Neural progenitor cell (in vitro differentiated cells): Measurements from ENCODE around the gene TOR1A.

Source experiments
- EZH2 ChIP-seq: fragments of 200-600 bp; sonication (generic); IDR thresholded peaks from 2 replicates; pipeline ENCODE4 v1.6.1; 2017; ENCODE audit warnings: antibody characterized with exemption, mild to moderate bottlenecking, moderate library complexity
- EZH2phosphoT487 ChIP-seq: fragments of 200-600 bp; sonication (generic); IDR thresholded peaks from 2 replicates; pipeline ENCODE4 v1.6.1; 2017; ENCODE audit warnings: antibody characterized with exemption
- TF ChIP-seq, protein P1 (sequence below): fragments of 200-600 bp; sonication (generic); IDR thresholded peaks from 2 replicates; pipeline ENCODE4 v1.5.1; 2017; ENCODE audit warnings: antibody characterized with exemption, mild to moderate bottlenecking

DNA sequence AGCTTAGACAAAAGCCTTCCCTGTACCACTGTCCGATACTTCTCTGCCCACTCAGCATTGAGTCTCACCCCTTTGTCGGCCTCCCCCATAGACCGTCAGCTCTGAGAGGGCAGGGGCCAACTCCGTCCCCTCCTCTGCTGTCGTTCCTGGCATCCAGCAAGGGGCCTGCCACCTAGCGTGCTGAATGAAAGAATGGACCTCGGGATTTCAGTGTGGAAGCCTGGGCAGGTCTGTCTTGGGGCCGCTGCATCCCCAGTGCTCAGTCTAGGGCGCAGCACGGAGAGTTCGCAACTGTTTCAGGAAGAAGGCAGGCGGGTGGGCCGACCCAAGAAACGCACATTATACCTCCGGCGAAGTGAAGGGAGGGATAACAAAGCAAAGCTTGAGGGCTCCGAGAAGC, 22.4 kb downstream of the TOR1A start:
- TF ChIP-seq, protein P1, sequence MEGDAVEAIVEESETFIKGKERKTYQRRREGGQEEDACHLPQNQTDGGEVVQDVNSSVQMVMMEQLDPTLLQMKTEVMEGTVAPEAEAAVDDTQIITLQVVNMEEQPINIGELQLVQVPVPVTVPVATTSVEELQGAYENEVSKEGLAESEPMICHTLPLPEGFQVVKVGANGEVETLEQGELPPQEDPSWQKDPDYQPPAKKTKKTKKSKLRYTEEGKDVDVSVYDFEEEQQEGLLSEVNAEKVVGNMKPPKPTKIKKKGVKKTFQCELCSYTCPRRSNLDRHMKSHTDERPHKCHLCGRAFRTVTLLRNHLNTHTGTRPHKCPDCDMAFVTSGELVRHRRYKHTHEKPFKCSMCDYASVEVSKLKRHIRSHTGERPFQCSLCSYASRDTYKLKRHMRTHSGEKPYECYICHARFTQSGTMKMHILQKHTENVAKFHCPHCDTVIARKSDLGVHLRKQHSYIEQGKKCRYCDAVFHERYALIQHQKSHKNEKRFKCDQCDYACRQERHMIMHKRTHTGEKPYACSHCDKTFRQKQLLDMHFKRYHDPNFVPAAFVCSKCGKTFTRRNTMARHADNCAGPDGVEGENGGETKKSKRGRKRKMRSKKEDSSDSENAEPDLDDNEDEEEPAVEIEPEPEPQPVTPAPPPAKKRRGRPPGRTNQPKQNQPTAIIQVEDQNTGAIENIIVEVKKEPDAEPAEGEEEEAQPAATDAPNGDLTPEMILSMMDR, result no peak
- TF ChIP-seq EZH2phosphoT487 (no peak), EZH2 (no peak)
